ENCODE data around the gene ZFPM1. TPM values are rescaled to one million over a fixed set of nuclear protein-coding genes. Genes with fewer than 3 reads are reported as not detected.

Gene ZFPM1
- total RNA-seq, 1 donor from 2014 or later: 0.52 TPM

DNA sequence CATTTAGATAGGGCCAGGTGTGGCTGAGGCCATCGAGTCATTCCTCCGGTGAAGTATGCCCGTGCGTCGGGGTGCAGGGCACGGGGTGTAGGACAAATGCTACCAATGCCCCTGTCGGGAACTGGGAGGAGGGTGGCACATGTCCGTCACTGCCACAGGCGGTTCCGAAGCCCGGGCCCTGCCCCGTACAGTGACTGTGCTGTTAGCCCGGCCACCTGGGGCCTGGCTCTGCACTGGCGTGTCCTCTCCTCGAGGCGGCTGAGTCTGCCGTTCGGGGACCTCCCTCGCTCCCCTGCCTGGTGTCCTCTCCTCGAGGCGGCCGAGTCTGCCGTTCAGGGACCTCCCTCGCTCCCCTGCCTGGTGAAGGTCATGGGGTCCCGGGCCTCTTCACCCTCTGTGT is 7.0 kb upstream of the ZFPM1 start:
- Histone ChIP-seq H3K9ac (ENCODE audit: low read depth in 1 of 3, low read length in 3 of 3) (no peak overlapping the region), H3K9me3 (ENCODE audit: control insufficient read depth in 3 of 3, low read length in 3 of 3) (no peaks in the 10 kb centered on the region), H3K27me3 (ENCODE audit: control insufficient read depth in 3 of 3, insufficient read depth in 3 of 3, low read length in 3 of 3) (peaks cover 25 to 45% (median 41%) of the 10 kb centered on the region in 3 donors), H3K4me1 (ENCODE audit: control insufficient read depth in 3 of 3, insufficient read depth in 3 of 3, low read length in 3 of 3) (peaks cover 2 to 8% (median 7%) of the 10 kb centered on the region in 3 donors), H3K4me3 (ENCODE audit: low read length in 3 of 3) (no peak overlapping the region), H3K36me3 (ENCODE audit: control insufficient read depth in 3 of 3, insufficient read depth in 3 of 3, low read length in 3 of 3) (no peaks in the 10 kb centered on the region), H3K27ac (ENCODE audit: low read depth, low read length) (no peak overlapping the region)

DNA sequence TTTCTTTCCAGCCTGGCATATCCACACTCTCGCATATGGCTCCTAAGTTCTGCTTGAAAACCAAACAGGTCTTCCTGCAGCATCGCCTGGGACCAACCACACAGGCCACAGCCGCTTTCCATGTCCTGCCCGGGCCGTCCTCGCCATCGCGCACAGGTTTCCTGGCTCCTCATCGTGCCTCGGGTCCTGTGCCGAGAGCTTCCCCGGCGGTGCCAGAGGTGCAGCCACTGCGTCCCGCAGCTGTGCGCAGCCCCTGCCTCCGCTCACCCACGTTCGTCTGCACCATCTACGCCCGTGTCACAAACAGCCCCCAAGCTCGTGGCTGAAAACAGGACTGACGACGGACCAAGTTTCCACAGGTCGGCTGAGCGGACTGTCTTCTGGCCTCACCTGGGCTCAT is 6.3 kb upstream of the ZFPM1 start:
- H3K4me1 ChIP-seq (ENCODE audit: control insufficient read depth in 3 of 3, insufficient read depth in 3 of 3, low read length in 3 of 3): peaks cover 2 to 8% (median 7%) of the 10 kb centered on the region in 3 donors
- no peak overlapping the region for H3K27ac ChIP-seq (ENCODE audit: low read depth, low read length)
- H3K27me3 ChIP-seq (ENCODE audit: control insufficient read depth in 3 of 3, insufficient read depth in 3 of 3, low read length in 3 of 3): peaks cover 25 to 45% (median 39%) of the 10 kb centered on the region in 3 donors
- no peak overlapping the region for H3K4me3 ChIP-seq (ENCODE audit: low read length in 3 of 3)
- H3K9me3 ChIP-seq (ENCODE audit: control insufficient read depth in 3 of 3, low read length in 3 of 3): no peaks in the 10 kb centered on the region
- no peak overlapping the region for H3K9ac ChIP-seq (ENCODE audit: low read depth in 1 of 3, low read length in 3 of 3)
- H3K36me3 ChIP-seq (ENCODE audit: control insufficient read depth in 3 of 3, insufficient read depth in 3 of 3, low read length in 3 of 3): no peaks in the 10 kb centered on the region

DNA sequence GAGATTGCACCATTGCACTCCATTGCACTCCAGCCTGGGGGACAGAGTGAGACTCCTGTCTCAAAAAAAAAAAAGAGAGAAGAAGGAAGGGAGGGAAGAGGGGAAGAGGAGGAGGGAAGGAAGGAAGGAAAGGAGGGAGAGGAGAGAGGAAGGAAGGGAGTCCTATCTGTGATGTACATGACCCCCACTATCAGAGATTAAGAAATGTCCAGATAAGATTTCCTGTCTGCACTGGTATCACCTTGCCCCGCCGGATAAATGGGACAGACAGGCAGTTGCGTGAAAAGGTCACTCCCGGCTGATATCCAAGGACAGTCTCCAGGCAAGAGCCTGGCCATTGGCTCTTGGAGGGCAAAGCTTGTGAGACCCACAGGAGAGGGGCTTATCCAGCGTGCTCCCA is 5.2 kb upstream of the ZFPM1 start:
- H3K36me3 ChIP-seq (ENCODE audit: control insufficient read depth in 3 of 3, insufficient read depth in 3 of 3, low read length in 3 of 3): no peaks in the 10 kb centered on the region
- H3K27me3 ChIP-seq (ENCODE audit: control insufficient read depth in 3 of 3, insufficient read depth in 3 of 3, low read length in 3 of 3): peaks cover 25 to 42% (median 36%) of the 10 kb centered on the region in 3 donors
- H3K4me3 ChIP-seq (ENCODE audit: low read length in 3 of 3): no peak overlapping the region
- H3K9me3 ChIP-seq (ENCODE audit: control insufficient read depth in 3 of 3, low read length in 3 of 3): no peaks in the 10 kb centered on the region
- no peak overlapping the region for H3K27ac ChIP-seq (ENCODE audit: low read depth, low read length)
- H3K4me1 ChIP-seq (ENCODE audit: control insufficient read depth in 3 of 3, insufficient read depth in 3 of 3, low read length in 3 of 3): peaks cover under 1 to 15% (median 11%) of the 10 kb centered on the region in 3 donors
- no peak overlapping the region for H3K9ac ChIP-seq (ENCODE audit: low read depth in 1 of 3, low read length in 3 of 3)

DNA sequence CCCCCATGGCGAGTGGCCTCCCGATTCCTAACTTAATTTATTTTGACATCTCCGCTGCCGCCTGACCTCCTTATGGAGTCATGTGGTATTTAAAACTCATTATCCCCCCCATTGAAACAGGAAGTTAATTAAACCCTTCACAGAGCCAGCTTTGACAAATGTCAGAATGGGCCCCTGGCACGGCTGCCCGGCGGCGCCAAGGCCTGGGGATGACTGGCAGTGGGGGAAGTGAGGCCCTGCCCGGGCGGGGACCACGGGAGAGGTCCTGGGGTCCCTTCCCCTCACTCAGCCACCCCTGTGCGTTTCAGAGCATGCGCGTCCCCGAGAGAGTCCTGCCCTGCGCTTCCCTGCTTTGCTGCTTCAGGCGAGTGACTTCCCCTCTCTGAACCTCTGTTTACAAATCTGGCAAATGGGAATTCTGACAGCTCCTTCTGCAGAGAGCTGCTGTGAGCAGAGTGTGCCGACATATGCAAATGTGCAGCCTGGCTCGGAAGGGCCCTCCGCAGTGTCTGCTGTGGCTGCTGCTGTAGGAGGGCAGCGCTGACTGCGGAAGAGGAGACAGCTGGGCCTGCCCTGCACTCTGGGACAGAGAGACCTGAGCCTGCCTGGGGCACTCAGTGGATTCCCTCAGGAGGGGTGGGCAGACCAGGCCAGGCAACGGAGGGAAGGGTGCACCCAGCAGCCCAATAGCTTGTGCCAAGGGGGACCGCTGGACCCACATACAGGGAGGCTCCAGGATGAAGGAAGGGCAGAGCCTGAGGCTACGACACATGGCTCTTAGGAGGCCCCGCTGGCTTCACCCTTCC is 4.4 kb upstream of the ZFPM1 start:
- H3K27me3 ChIP-seq (ENCODE audit: control insufficient read depth in 3 of 3, insufficient read depth in 3 of 3, low read length in 3 of 3): peaks cover 25 to 35% (median 28%) of the 10 kb centered on the region in 3 donors
- no peaks in the 10 kb centered on the region for H3K36me3 ChIP-seq (ENCODE audit: control insufficient read depth in 3 of 3, insufficient read depth in 3 of 3, low read length in 3 of 3)
- no peak overlapping the region for H3K9ac ChIP-seq (ENCODE audit: low read depth in 1 of 3, low read length in 3 of 3)
- H3K9me3 ChIP-seq (ENCODE audit: control insufficient read depth in 3 of 3, low read length in 3 of 3): no peaks in the 10 kb centered on the region
- H3K4me1 ChIP-seq (ENCODE audit: control insufficient read depth in 3 of 3, insufficient read depth in 3 of 3, low read length in 3 of 3): peaks cover 0 to 9% (median 7%) of the 10 kb centered on the region in 3 donors
- H3K4me3 ChIP-seq (ENCODE audit: low read length in 3 of 3): no peak overlapping the region
- no peak overlapping the region for H3K27ac ChIP-seq (ENCODE audit: low read depth, low read length)

DNA sequence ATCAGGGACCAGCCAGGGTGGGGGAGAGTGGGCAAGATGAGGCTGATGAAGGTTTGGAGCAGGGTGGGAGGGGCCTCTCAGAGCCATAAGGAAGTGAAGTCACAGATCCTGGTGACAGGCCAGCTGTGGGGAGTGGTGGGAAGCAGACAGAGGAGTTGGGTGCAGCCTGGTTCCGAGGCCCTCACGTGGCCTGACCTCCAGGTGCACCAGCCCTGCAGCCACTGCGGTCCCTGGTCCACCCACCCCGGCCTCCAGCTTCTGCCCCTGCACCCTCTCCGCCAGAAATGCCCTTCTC is 3.9 kb upstream of the ZFPM1 start:
- Histone ChIP-seq H3K27ac (ENCODE audit: low read depth, low read length) (no peak overlapping the region), H3K4me3 (ENCODE audit: low read length in 3 of 3) (no peak overlapping the region), H3K27me3 (ENCODE audit: control insufficient read depth in 3 of 3, insufficient read depth in 3 of 3, low read length in 3 of 3) (peaks cover 28 to 35% (median 30%) of the 10 kb centered on the region in 3 donors), H3K4me1 (ENCODE audit: control insufficient read depth in 3 of 3, insufficient read depth in 3 of 3, low read length in 3 of 3) (peaks cover 0 to 14% (median 11%) of the 10 kb centered on the region in 3 donors), H3K9ac (ENCODE audit: low read depth in 1 of 3, low read length in 3 of 3) (no peak overlapping the region), H3K36me3 (ENCODE audit: control insufficient read depth in 3 of 3, insufficient read depth in 3 of 3, low read length in 3 of 3) (no peaks in the 10 kb centered on the region), H3K9me3 (ENCODE audit: control insufficient read depth in 3 of 3, low read length in 3 of 3) (no peaks in the 10 kb centered on the region)

DNA sequence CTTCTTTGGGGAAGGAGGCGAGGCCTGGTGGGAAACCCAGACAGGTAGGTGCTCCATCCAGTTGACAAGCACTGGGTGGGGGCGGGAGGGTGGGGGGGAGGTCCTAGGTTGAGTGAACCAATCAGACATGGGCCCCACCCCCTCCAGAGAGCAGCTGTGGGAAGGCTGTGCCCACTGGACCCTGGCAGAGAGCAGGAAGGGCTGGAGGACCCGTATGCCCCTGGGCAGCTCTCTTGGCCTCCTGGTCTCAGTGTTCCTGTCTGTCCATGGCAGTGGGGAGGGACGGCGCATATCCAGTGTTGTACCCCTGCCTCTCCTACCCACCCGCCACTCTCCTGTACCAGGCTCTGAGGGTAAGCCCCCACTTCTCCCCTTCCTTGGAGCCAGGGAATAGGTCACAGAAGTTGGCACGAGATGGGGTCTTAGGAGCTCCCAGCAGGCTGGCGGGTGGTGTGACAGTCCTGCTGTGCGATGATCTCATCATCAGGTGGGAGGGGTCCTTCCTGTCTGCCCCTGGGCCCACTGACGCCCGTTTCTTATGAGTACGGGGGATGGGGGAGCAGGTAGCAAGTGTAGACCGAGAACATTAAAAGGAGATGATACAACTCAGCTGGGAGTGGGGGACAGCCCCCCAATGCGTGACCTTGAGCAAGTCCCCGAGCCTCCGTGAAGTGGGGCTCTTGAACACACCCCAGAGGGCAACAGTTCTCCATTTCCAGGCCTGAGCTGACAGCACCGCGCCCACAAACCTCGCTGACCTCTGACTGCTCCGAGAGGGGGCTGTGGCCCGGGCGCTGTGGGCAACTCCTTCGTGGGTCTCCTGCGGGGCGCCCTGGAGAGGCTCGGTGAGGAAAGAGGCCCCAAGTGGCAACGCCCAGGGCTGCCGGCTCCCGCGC is 1.2 kb upstream of the ZFPM1 start:
- peaks cover 31 to 43% (median 37%) of the 10 kb centered on the region in 3 donors for H3K27me3 ChIP-seq (ENCODE audit: control insufficient read depth in 3 of 3, insufficient read depth in 3 of 3, low read length in 3 of 3)
- no peaks in the 10 kb centered on the region for H3K9me3 ChIP-seq (ENCODE audit: control insufficient read depth in 3 of 3, low read length in 3 of 3)
- H3K4me1 ChIP-seq (ENCODE audit: control insufficient read depth in 3 of 3, insufficient read depth in 3 of 3, low read length in 3 of 3): peaks cover 9 to 33% (median 27%) of the 10 kb centered on the region in 3 donors
- no peaks in the 10 kb centered on the region for H3K36me3 ChIP-seq (ENCODE audit: control insufficient read depth in 3 of 3, insufficient read depth in 3 of 3, low read length in 3 of 3)
- H3K4me3 ChIP-seq (ENCODE audit: low read length in 3 of 3): peak overlapping the region in 2 of 3 donors; percentile 42 to 65
- H3K9ac ChIP-seq (ENCODE audit: low read depth in 1 of 3, low read length in 3 of 3): peak overlapping the region in 2 of 3 donors; percentile 38 to 40
- H3K27ac ChIP-seq (ENCODE audit: low read depth, low read length): peak overlapping the region; percentile 20

DNA sequence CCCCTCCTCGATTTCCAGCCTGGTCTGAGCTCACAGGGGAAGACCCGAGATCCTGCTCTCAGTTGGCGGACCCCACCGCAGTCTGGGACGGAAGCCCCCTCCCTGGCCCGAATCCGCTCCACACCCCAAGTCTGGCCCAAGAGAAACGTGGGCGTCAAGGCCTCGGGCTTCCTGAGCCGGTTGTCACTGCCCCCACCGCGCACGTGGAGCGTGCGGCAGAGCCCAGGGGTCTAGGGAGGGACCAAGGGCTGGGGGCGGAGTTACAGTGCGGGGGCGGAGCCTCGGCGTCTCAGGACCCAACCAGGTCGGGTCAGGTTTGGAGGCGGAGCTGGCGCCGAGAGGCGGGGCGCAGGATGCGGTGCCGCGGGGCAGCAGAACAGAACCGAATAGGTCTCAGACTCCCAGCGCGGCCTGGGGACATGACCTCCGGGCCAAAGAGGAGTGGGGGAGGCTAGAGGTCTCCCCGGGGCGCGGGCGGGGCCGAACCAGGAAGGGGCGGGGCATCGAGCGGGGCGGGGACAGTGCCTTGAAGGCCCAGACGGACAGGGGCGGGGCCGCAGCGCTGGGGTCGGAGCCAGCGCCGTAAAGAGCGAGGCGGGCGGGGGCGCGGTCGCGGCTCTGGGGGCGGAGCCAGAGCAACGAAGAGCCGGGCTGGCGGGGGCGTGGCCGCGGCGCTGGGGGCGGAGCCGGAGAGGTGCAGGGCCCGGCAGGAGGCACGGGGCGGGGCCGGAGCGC is 431 bp upstream of the ZFPM1 start:
- Histone ChIP-seq H3K4me1 (ENCODE audit: control insufficient read depth in 3 of 3, insufficient read depth in 3 of 3, low read length in 3 of 3) (peaks cover 9 to 33% (median 27%) of the 10 kb centered on the region in 3 donors), H3K9ac (ENCODE audit: low read depth in 1 of 3, low read length in 3 of 3) (peak overlapping the region in 2 of 3 donors; percentile 38 to 40), H3K36me3 (ENCODE audit: control insufficient read depth in 3 of 3, insufficient read depth in 3 of 3, low read length in 3 of 3) (no peaks in the 10 kb centered on the region), H3K9me3 (ENCODE audit: control insufficient read depth in 3 of 3, low read length in 3 of 3) (no peaks in the 10 kb centered on the region), H3K4me3 (ENCODE audit: low read length in 3 of 3) (peak overlapping the region in 2 of 3 donors; percentile 42 to 65), H3K27me3 (ENCODE audit: control insufficient read depth in 3 of 3, insufficient read depth in 3 of 3, low read length in 3 of 3) (peaks cover 24 to 41% (median 40%) of the 10 kb centered on the region in 3 donors), H3K27ac (ENCODE audit: low read depth, low read length) (peak overlapping the region; percentile 20)

DNA sequence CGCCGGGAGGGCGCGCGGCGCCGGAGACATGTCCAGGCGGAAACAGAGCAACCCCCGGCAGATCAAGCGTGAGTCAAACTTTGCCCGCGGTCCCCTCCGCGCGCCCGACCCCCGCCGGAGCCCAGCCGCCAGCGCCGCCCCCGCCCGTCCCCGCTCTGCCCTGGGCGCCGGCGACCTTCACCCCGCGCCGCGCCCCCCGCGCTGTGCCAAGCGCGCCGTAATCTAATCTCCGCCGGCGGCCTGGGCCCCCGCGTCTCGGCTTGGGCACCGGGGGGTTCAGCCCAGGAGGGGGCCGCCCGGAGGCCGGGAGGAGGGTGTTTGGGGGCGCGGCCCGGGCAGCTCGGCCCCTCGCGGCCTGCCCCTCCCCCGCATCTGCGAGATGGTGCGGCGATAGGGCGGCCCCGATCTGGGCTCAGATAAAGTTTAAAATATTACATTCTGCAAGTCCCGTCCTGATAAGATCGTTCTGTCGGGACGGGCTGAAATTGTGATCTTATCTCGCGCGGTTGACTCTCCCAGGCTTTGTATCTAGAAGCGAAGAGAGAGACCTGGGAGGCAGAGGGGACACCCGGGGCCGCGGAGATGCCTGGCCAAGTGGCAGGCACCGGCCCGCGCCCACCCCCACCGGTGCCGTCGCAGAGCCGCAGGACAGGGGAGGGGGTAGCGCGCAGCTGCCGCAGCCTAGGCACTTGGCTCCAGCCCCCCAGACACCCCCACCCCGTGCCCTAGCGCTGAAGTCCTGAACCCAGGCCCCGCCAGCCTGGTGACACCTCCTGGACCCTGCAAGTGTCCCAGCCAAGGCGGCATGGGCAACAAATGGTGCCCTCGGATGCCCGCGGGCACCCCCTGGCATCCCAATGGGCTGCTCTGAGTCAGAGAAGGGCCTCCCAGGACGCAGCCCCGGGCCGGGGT is 787 bp downstream of the ZFPM1 start:
- H3K27ac ChIP-seq (ENCODE audit: low read depth, low read length): no peak overlapping the region
- no peaks in the 10 kb centered on the region for H3K9me3 ChIP-seq (ENCODE audit: control insufficient read depth in 3 of 3, low read length in 3 of 3)
- H3K36me3 ChIP-seq (ENCODE audit: control insufficient read depth in 3 of 3, insufficient read depth in 3 of 3, low read length in 3 of 3): no peaks in the 10 kb centered on the region
- H3K4me1 ChIP-seq (ENCODE audit: control insufficient read depth in 3 of 3, insufficient read depth in 3 of 3, low read length in 3 of 3): peaks cover 9 to 33% (median 27%) of the 10 kb centered on the region in 3 donors
- peak overlapping the region in 2 of 3 donors; percentile 32 to 50 for H3K9ac ChIP-seq (ENCODE audit: low read depth in 1 of 3, low read length in 3 of 3)
- peak overlapping the region in 2 of 3 donors; percentile 64 for H3K4me3 ChIP-seq (ENCODE audit: low read length in 3 of 3)
- H3K27me3 ChIP-seq (ENCODE audit: control insufficient read depth in 3 of 3, insufficient read depth in 3 of 3, low read length in 3 of 3): peaks cover 21 to 48% (median 44%) of the 10 kb centered on the region in 3 donors

DNA sequence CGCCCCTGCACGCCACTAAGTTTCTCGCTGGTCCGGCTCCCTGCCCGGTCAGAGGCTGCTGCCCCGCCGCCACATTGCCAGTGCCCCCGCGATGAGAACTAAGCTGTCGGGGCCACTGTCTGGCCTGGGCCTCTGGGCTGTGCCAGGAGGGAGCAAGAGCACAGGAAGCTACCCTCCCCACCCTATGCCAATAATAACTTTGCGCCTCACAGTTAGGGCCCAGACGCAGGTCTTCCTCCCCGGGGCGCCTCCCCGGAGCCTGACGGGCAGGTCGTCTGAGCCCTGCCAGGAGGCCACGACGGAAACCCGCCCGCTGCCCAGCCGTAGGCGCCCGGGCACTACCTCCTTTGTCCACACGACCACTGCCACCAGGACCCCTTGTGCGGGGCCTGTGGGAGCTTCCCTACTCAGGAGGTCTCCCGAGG is 1.5 kb downstream of the ZFPM1 start:
- peaks cover 21 to 48% (median 44%) of the 10 kb centered on the region in 3 donors for H3K27me3 ChIP-seq (ENCODE audit: control insufficient read depth in 3 of 3, insufficient read depth in 3 of 3, low read length in 3 of 3)
- H3K36me3 ChIP-seq (ENCODE audit: control insufficient read depth in 3 of 3, insufficient read depth in 3 of 3, low read length in 3 of 3): no peaks in the 10 kb centered on the region
- H3K9ac ChIP-seq (ENCODE audit: low read depth in 1 of 3, low read length in 3 of 3): peak overlapping the region in 2 of 3 donors; percentile 45
- no peaks in the 10 kb centered on the region for H3K9me3 ChIP-seq (ENCODE audit: control insufficient read depth in 3 of 3, low read length in 3 of 3)
- no peak overlapping the region for H3K27ac ChIP-seq (ENCODE audit: low read depth, low read length)
- peaks cover 9 to 33% (median 27%) of the 10 kb centered on the region in 3 donors for H3K4me1 ChIP-seq (ENCODE audit: control insufficient read depth in 3 of 3, insufficient read depth in 3 of 3, low read length in 3 of 3)
- H3K4me3 ChIP-seq (ENCODE audit: low read length in 3 of 3): peak overlapping the region; percentile 63 to 64 (median 64)
